K562 (cell line): Measurements from ENCODE around the gene MIB2. TPM values are rescaled to one million over a fixed set of nuclear protein-coding genes. Genes with fewer than 3 reads are reported as not detected.

Source experiments
- GABPA ChIP-seq: fragments of 200-800 bp; sonication (Bioruptor generic); conservative IDR thresholded peaks from 2 replicates; pipeline ENCODE4 v1.6.1; 2016; ENCODE audit warnings: low read depth, missing genetic modification characterization, missing compliant biosample characterization
- HDAC3 ChIP-seq: fragments of 450-650 bp; IDR thresholded peaks from 2 replicates; pipeline ENCODE4 v1.6.1; 2018; ENCODE audit warnings: borderline replicate concordance, mild to moderate bottlenecking, moderate library complexity; ENCODE audit not compliant: partially characterized antibody
- IRF2 ChIP-seq: sonication (generic); formaldehyde crosslinking; IDR thresholded peaks from 2 replicates; pipeline ENCODE4 v1.8.1; 2022; ENCODE audit warnings: mild to moderate bottlenecking, missing genetic modification reagents
- MEIS2 ChIP-seq: fragments of 450-650 bp; IDR thresholded peaks from 2 replicates; pipeline ENCODE4 v1.6.1; 2014; ENCODE audit warnings: mild to moderate bottlenecking; ENCODE audit not compliant: partially characterized antibody
- PRPF4 ChIP-seq: fragments of 200-400 bp; formaldehyde crosslinking; IDR thresholded peaks from one replicate; pipeline ENCODE4 v1.6.1; 2017; ENCODE audit warnings: low read length, low read depth, mild to moderate bottlenecking; ENCODE audit not compliant: insufficient read depth, poor library complexity, severe bottlenecking
- TRIM28 ChIP-seq: fragments of 450-650 bp; IDR thresholded peaks from 2 replicates; pipeline ENCODE4 v1.6.1; 2017
- ZZZ3 ChIP-seq: fragments of 450-650 bp; IDR thresholded peaks from 2 replicates; pipeline ENCODE4 v1.6.1; 2016; ENCODE audit warnings: antibody characterized with exemption, mild to moderate bottlenecking, moderate library complexity
- polyA plus RNA-seq, 8 experiments: library from polyadenylated mRNA; depleted of rRNA in 4 of 8; stranded (reverse) in 5 of 8; unstranded in 3 of 8; fragments of >200 nt; fragmentation: Nextera tagmentation in 2 of 8; fragmentation: Illumina TruSeq in 1 of 8; extraction: Ambion mirVana in 2 of 8; extraction: Trizol in 1 of 8; gene quantifications; 2 replicates each; pipeline versions ENCODE4 v1.2.1 to v1.2.3, GENCODE V29; 2011 to 2014; ENCODE audit warnings: inconsistent platforms in 1 of 8, missing spikeins in 1 of 8
- total RNA-seq, 7 experiments: library from RNA; depleted of rRNA in 6 of 7; stranded (reverse); fragments of >200 nt in 6 of 7; fragmentation: Illumina TruSeq in 2 of 7; extraction: Trizol in 2 of 7; gene quantifications; 2 replicates each; pipeline versions ENCODE4 v1.2.1 to v1.2.3, GENCODE V29; 2011 to 2021; ENCODE audit warnings: low replicate concordance in 1 of 7
- TF ChIP-seq, protein P1 (sequence below), 2 experiments: IDR thresholded peaks in 1 of 2; conservative IDR thresholded peaks in 1 of 2; 2 replicates each; pipeline ENCODE4 v1.6.1; 2016; ENCODE audit warnings: low read depth in 2 of 2, mild to moderate bottlenecking in 1 of 2, missing compliant biosample characterization in 1 of 2, missing genetic modification characterization in 1 of 2, moderate library complexity in 1 of 2

The MIB2 gene
- total and polyA plus RNA-seq, 9 of the 15 experiments (the other 6 are each of a cell fraction or from before 2014, with no cell fraction given), result 0.04 to 17.0 (median 4.9) TPM; not detected in 1

DNA sequence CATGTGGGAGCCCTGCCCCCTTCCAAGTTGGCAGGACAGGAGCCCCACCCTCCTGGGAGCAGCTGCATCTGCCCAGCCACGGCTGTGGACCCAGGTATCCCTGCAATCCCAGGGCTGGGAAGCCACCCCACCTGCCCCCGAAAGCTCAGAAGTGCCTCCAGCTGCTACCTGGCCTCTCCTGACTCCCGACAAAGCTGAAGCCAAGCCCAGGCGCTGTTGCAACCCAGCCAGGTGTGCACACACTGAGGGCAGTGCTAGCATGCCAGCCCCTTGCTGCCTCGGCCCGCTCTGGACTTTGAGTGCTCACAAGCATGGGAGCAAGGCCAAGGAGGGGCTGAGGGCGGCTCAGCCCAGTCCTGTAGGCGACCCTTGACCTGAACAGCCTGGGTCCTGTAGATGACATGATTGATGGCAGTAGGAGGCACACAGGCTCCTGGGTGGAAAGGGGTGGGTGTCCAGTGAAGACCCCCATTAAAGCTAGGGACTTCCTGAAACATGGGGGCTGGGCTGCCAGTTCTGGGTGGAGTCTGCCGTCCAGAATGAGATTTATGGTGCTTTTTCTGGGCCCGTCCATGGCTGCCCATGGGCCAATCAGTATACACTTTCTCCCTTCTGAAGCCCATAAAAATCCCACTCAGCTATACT is 37.8 kb upstream of the MIB2 start (continued):
- TF ChIP-seq, protein P1, sequence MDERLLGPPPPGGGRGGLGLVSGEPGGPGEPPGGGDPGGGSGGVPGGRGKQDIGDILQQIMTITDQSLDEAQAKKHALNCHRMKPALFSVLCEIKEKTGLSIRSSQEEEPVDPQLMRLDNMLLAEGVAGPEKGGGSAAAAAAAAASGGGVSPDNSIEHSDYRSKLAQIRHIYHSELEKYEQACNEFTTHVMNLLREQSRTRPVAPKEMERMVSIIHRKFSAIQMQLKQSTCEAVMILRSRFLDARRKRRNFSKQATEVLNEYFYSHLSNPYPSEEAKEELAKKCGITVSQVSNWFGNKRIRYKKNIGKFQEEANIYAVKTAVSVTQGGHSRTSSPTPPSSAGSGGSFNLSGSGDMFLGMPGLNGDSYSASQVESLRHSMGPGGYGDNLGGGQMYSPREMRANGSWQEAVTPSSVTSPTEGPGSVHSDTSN (CRISPR knock-in tag; IDR thresholded peaks at IDR 0.05; ENCODE audit: low read depth), result no peak
- TF ChIP-seq, protein P1 (tag; conservative IDR thresholded peaks at IDR 0.05; ENCODE audit: low read depth), result peak; percentile 76
- TF ChIP-seq GABPA (tag), result no peak
- no peak for TF ChIP-seq HDAC3
- no peak for TF ChIP-seq TRIM28
- peak; percentile 90 for TF ChIP-seq MEIS2
- TF ChIP-seq ZZZ3, result no peak
- TF ChIP-seq PRPF4, result no peak
- TF ChIP-seq IRF2 (CRISPR knock-in tag), result no peak
